ENCODE results near the gene CLEC4G.
A peak's percentile ranks its signal among the peaks of the same experiment; 100 is the strongest.

The CLEC4G gene

GRCh38 chr19:7704280-7705060 is 27.4 kb downstream of the CLEC4G start:
- H2AFZ ChIP-seq (ENCODE audit: low read depth, low read length): no peak overlapping the region
- H3K4me3 ChIP-seq (ENCODE audit: low read length): no peak overlapping the region
- H3K9ac ChIP-seq (ENCODE audit: low read length): no peak overlapping the region
- no peak for TF ChIP-seq EZH2phosphoT487 (IDR thresholded peaks at IDR 0.05; ENCODE audit: low read depth)
- TF ChIP-seq CTCF (IDR thresholded peaks at IDR 0.05; ENCODE audit: low read depth, low read length): no peak
- no peak overlapping the region; the same call in 1 of the 2 replicates for H3K4me2 ChIP-seq (ENCODE audit: low read length)
- H3K27me3 ChIP-seq (ENCODE audit: low read depth, low read length): peaks cover 69% of the 10 kb centered on the region
- H3K4me1 ChIP-seq (ENCODE audit: low read length): peaks cover 62% of the 10 kb centered on the region
- no peaks in the 10 kb centered on the region for H3K79me2 ChIP-seq (ENCODE audit: low read length)
- H3K27ac ChIP-seq (ENCODE audit: low read length): no peak overlapping the region
- H3K36me3 ChIP-seq (replicated peaks; ENCODE audit: low read depth, low read length): no peaks in the 10 kb centered on the region
- H4K20me1 ChIP-seq (ENCODE audit: insufficient read depth, low read length): no peaks in the 10 kb centered on the region; the same call in 1 of the 2 replicates
- H3K9me3 ChIP-seq (ENCODE audit: insufficient read depth, low read length): no peaks in the 10 kb centered on the region

DNA sequence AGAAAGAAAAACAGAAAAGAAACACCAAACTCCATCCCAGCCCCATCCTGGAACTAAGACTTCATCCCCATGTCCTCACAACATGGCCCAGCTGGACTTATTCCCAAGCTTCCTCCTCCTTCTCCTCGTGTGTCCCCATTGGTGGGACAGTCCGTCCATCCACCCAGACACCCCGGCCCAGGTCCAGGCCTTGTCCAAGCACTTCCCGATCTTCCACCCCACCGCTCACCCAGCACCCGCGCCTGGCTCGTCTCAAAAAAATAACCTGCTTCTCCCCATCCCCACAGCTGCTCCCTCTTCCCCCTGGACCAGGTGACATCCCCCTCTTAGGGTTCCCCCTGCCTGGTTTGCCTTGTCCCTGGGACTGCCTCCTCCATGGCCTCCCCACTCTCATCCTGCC is 28.6 kb downstream of the CLEC4G start:
- H3K9ac ChIP-seq (ENCODE audit: low read length): no peak overlapping the region
- no peak overlapping the region for H3K4me3 ChIP-seq (ENCODE audit: low read length)
- no peak overlapping the region for H3K4me2 ChIP-seq (ENCODE audit: low read length)
- H3K27me3 ChIP-seq (ENCODE audit: low read depth, low read length): peaks cover 72% of the 10 kb centered on the region
- no peak overlapping the region for H2AFZ ChIP-seq (ENCODE audit: low read depth, low read length)
- H3K79me2 ChIP-seq (ENCODE audit: low read length): no peaks in the 10 kb centered on the region
- no peaks in the 10 kb centered on the region for H3K9me3 ChIP-seq (ENCODE audit: insufficient read depth, low read length)
- no peaks in the 10 kb centered on the region; the same call in 1 of the 2 replicates for H4K20me1 ChIP-seq (ENCODE audit: insufficient read depth, low read length)
- peaks cover 64% of the 10 kb centered on the region for H3K4me1 ChIP-seq (ENCODE audit: low read length)
- TF ChIP-seq EZH2phosphoT487 (IDR thresholded peaks at IDR 0.05; ENCODE audit: low read depth) (no peak), CTCF (IDR thresholded peaks at IDR 0.05; ENCODE audit: low read depth, low read length) (no peak)
- H3K36me3 ChIP-seq (replicated peaks; ENCODE audit: low read depth, low read length): no peaks in the 10 kb centered on the region
- no peak overlapping the region for H3K27ac ChIP-seq (ENCODE audit: low read length)

GRCh38 chr19:7701654-7702457 is 30.1 kb downstream of the CLEC4G start, which contains the start of gene FCER2:
Gene FCER2, minus strand, starts transcription at chr19:7702131. Its CDS starts 2,371 bp downstream, at chr19:7699760.
- peaks cover 60% of the 10 kb centered on the region for H3K4me1 ChIP-seq (ENCODE audit: low read length)
- H2AFZ ChIP-seq (ENCODE audit: low read depth, low read length): no peak within 1 kb of the TSS
- no peaks in the 10 kb centered on the region for H3K79me2 ChIP-seq (ENCODE audit: low read length)
- H3K36me3 ChIP-seq (replicated peaks; ENCODE audit: low read depth, low read length): no peaks in the 10 kb centered on the region
- H3K27ac ChIP-seq (ENCODE audit: low read length): peak within 1 kb of the TSS; percentile 15; the same call in 1 of the 2 replicates
- H3K4me3 ChIP-seq (ENCODE audit: low read length): peak within 1 kb of the TSS; percentile 24; the same call in 1 of the 2 replicates
- TF ChIP-seq CTCF (IDR thresholded peaks at IDR 0.05; ENCODE audit: low read depth, low read length): no peak
- TF ChIP-seq EZH2phosphoT487 (IDR thresholded peaks at IDR 0.05; ENCODE audit: low read depth): no peak
- H3K9ac ChIP-seq (ENCODE audit: low read length): peak within 1 kb of the TSS; percentile 1; the same call in 1 of the 2 replicates
- H3K4me2 ChIP-seq (ENCODE audit: low read length): peak within 1 kb of the TSS; percentile 46
- H3K27me3 ChIP-seq (ENCODE audit: low read depth, low read length): peaks cover 75% of the 10 kb centered on the region
- H4K20me1 ChIP-seq (ENCODE audit: insufficient read depth, low read length): no peaks in the 10 kb centered on the region
- no peaks in the 10 kb centered on the region for H3K9me3 ChIP-seq (ENCODE audit: insufficient read depth, low read length)

All from OCI-LY3 (cell line).